Measurements from ENCODE around the gene KRTAP10-2. TPM values are rescaled to one million over a fixed set of nuclear protein-coding genes. Genes with fewer than 3 reads are reported as not detected.

KRTAP10-2 gene
- total and polyA plus RNA-seq, 9 of the 15 experiments (the other 6 are each of a cell fraction or from before 2014, with no cell fraction given): not detected

GRCh38 chr21:44510508-44511218 is 40.6 kb downstream of the KRTAP10-2 start (continued):
- peak; percentile 92 for TF ChIP-seq SMC3 (conservative IDR thresholded peaks at IDR 0.05; ENCODE audit: insufficient read depth, low read depth, low read length)
- TF ChIP-seq ZEB2 (IDR thresholded peaks at IDR 0.05): 0 out of 2 replicates have a peak, but pooled peaks have one; percentile 30
- no peak for TF ChIP-seq ZFX (CRISPR knock-in tag; IDR thresholded peaks at IDR 0.05)
- no peak for TF ChIP-seq IRF1 (CRISPR knock-in tag; IDR thresholded peaks at IDR 0.05; ENCODE audit: borderline replicate concordance)
- TF ChIP-seq GABPB1 (CRISPR knock-in tag; IDR thresholded peaks at IDR 0.05): 0 out of 2 replicates have a peak, but pooled peaks have one; percentile 34
- no peak for TF ChIP-seq ZBTB2 (IDR thresholded peaks at IDR 0.05)
- TF ChIP-seq ZBTB49 (CRISPR knock-in tag; IDR thresholded peaks at IDR 0.05; ENCODE audit: borderline replicate concordance): no peak
- no peak for TF ChIP-seq POLR2H (tag; IDR thresholded peaks at IDR 0.05; ENCODE audit: low read depth)
- TF ChIP-seq NR2C2 (CRISPR knock-in tag; IDR thresholded peaks at IDR 0.05): no peak
- TF ChIP-seq NR2C2 (tag; IDR thresholded peaks at IDR 0.05): no peak
- peak; percentile 36; the same call in 1 of the 2 replicates for TF ChIP-seq XRCC5 (IDR thresholded peaks at IDR 0.05; ENCODE audit: low read depth, low read length)
- TF ChIP-seq THRAP3 (IDR thresholded peaks at IDR 0.05; ENCODE audit: borderline replicate concordance): no peak
- 0 out of 2 replicates have a peak, but pooled peaks have one; percentile 12 for TF ChIP-seq ZNF24 (IDR thresholded peaks at IDR 0.05)
- TF ChIP-seq EGR1 (conservative IDR thresholded peaks at IDR 0.05): peak; percentile 40; the same call in 1 of the 2 replicates
- peak; percentile 97 for TF ChIP-seq STAG1 (CRISPR knock-in tag; IDR thresholded peaks at IDR 0.05; ENCODE audit: borderline replicate concordance)
- TF ChIP-seq ADNP (tag; IDR thresholded peaks at IDR 0.05): no peak

All from K562 (cell line).